Measurements from ENCODE around the gene SIPA1. TPM values are rescaled to one million over a fixed set of nuclear protein-coding genes. Genes with fewer than 3 reads are reported as not detected.
"Not testable (repeated sequence)": the region's sequence is repeated elsewhere in the genome, so short reads cannot be mapped to it uniquely, and the experiment has no call there.

SIPA1 gene
- total and polyA plus RNA-seq, 8 donors: 11.2 to 52.2 (median 22.1) TPM

DNA sequence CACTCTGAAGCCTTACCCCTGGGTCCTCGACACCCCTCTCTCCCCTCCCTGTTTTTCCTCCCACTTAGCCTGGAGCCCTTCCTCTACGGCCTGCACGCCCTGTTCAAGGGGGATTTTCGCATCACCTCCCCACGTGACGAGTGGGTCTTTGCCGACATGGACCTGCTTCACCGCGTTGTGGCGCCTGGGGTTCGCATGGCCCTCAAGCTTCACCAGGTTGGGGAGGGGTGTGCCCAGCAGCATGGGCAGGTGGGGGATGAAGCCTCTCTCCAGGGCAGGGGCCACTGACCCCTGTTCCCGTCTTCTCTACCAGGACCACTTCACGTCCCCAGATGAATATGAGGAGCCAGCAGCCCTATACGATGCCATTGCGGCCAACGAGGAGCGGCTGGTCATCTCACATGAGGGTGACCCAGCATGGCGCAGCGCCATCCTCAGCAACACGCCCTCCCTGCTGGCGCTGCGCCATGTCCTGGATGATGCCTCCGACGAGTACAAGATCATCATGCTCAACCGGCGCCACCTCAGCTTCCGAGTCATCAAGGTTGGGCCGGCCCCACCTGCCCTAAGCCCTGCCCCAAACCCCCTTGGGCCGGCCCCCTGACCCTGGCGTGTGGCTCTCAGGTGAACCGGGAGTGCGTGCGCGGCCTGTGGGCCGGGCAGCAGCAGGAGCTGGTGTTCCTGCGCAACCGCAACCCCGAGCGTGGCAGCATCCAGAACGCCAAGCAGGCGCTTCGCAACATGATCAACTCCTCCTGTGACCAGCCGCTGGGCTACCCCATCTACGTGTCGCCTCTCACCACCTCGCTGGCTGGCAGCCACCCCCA lies 2.8 kb upstream of the SIPA1 start:
- intact Hi-C loops (cut with DNase I): no loop called here
- ATAC-seq (no peak), DNase-seq (peak in 1 of 6 donors; percentile 53), FAIRE-seq (no peak)
- no peak overlapping the region for H3K4me3 ChIP-seq
- TF ChIP-seq, protein P1, sequence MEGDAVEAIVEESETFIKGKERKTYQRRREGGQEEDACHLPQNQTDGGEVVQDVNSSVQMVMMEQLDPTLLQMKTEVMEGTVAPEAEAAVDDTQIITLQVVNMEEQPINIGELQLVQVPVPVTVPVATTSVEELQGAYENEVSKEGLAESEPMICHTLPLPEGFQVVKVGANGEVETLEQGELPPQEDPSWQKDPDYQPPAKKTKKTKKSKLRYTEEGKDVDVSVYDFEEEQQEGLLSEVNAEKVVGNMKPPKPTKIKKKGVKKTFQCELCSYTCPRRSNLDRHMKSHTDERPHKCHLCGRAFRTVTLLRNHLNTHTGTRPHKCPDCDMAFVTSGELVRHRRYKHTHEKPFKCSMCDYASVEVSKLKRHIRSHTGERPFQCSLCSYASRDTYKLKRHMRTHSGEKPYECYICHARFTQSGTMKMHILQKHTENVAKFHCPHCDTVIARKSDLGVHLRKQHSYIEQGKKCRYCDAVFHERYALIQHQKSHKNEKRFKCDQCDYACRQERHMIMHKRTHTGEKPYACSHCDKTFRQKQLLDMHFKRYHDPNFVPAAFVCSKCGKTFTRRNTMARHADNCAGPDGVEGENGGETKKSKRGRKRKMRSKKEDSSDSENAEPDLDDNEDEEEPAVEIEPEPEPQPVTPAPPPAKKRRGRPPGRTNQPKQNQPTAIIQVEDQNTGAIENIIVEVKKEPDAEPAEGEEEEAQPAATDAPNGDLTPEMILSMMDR (IDR thresholded peaks at IDR 0.05): no peak
- peaks cover 3 to 31% (median 20%) of the 10 kb centered on the region in 3 donors for H3K36me3 ChIP-seq
- H3K4me1 ChIP-seq: peaks cover 8 to 9% (median 9%) of the 10 kb centered on the region in 3 donors
- H3K27me3 ChIP-seq: no peaks in the 10 kb centered on the region
- H3K27ac ChIP-seq: no peak overlapping the region
- WGBS, 2 donors: 95 to 96% methylated on average over 46 of the region's 46 CpGs
- H3K9me3 ChIP-seq: no peaks in the 10 kb centered on the region

DNA sequence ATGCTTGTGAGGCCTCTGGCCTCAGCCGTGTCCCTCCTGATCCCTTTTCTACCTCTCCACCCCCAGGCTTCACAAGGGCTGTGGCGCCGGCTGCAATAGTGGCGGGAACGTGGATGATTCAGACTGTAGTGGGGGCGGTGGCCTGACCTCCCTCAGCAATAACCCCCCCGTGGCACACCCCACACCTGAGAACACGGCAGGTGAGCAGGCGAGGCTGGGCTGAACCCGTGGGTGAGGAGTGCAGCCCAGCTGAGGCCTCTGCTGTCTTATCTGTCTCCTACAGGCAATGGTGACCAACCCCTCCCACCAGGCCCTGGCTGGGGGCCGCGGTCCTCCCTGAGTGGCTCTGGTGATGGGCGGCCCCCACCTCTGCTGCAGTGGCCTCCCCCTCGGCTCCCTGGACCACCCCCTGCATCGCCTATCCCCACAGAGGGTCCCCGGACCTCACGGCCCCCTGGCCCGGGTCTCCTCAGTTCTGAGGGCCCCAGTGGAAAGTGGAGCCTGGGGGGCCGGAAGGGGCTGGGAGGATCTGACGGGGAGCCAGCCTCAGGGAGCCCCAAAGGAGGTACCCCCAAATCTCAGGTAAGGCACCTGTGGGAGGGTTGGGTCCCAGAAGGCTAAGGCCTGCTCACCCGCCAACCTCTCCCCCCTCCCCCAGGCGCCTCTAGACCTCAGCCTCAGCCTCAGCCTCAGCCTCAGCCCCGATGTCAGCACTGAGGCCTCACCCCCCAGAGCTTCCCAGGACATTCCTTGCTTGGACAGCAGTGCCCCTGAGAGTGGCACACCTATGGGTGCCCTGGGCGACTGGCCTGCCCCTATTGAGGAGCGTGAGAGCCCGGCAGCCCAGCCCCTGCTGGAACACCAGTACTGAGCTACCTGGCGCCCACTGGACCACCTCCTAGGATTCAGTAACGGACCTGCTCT lies 1.5 kb upstream of the SIPA1 start:
- H3K4me3 ChIP-seq: no peak overlapping the region
- peak overlapping the region in 1 of 4 donors; percentile 69 for H3K27ac ChIP-seq
- FAIRE-seq (no peak), DNase-seq (peak in 1 of 6 donors; percentile 42), ATAC-seq (no peak)
- intact Hi-C loops (cut with DNase I): no loop called here
- TF ChIP-seq, protein P1 (IDR thresholded peaks at IDR 0.05): no peak
- 88 to 91% methylated on average over 27 to 28 of the region's 28 CpGs for WGBS, 2 donors
- H3K27me3 ChIP-seq: no peaks in the 10 kb centered on the region
- no peaks in the 10 kb centered on the region for H3K9me3 ChIP-seq
- peaks cover 8 to 9% (median 9%) of the 10 kb centered on the region in 3 donors for H3K4me1 ChIP-seq
- H3K36me3 ChIP-seq: peaks cover 3 to 31% (median 12%) of the 10 kb centered on the region in 3 donors

DNA sequence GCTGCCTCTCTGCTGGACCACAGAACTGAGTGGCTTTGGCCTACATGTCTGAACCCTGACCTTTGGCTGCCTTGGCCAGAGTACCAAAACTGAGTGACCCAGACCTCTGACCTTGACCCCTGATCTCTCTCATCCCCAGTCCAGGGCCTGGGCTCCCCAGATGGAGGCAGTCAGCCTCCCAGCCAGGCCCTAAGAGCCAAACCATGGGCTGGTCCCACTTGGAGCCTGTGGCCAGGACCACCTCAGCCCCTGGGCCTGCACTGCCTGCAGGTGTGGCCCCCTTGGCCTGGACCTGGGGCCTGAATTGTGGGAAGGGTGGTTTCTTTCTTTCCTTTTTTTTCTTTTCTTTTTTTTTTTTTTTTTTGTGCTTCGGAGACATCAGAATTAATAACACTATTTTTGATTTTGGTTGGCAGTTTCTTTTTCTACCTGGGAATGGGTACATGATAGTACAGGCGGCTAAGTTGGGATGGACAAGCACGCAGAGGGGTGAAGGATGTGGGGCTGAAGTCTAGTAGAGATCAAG lies 806 bp upstream of the SIPA1 start:
- H3K27me3 ChIP-seq: no peaks in the 10 kb centered on the region
- H3K27ac ChIP-seq: peak overlapping the region; percentile 42 to 69 (median 50)
- H3K36me3 ChIP-seq: peaks cover 3 to 31% (median 10%) of the 10 kb centered on the region in 3 donors
- no peak for FAIRE-seq
- intact Hi-C loops (cut with DNase I): no loop called here
- peak overlapping the region in 2 of 4 donors; percentile 72 to 83 for H3K4me3 ChIP-seq
- TF ChIP-seq, protein P1 (IDR thresholded peaks at IDR 0.05): no peak
- WGBS, 2 donors: 93 to 97% methylated on average over 3 of the region's 3 CpGs
- H3K9me3 ChIP-seq: no peaks in the 10 kb centered on the region
- ATAC-seq: no peak
- no peak for DNase-seq
- H3K4me1 ChIP-seq: peaks cover 8 to 9% (median 9%) of the 10 kb centered on the region in 3 donors

DNA sequence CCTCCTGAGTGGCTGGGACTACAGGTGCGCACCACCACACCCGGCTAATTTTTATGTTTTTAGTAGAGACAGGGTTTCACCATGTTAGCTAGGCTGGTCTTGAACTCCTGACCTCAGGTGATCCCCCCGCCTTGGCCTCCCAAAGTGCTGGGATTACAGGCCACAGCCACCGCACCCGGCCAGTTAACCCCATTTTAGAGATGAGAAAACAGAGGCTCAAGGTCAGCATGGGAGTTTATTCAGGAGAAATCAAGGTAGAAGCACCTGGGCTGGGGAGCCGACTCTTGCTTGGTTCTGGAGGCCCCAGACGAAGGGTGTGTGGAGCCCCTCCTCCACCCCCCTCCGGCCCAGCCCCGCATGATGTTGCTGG lies 1.3 kb downstream of the SIPA1 start:
- Histone ChIP-seq H3K27ac (peak overlapping the region in 1 of 4 donors; percentile 60), H3K4me3 (peak overlapping the region in 1 of 4 donors; percentile 83), H3K36me3 (peaks cover 3 to 27% (median 10%) of the 10 kb centered on the region in 3 donors)
- H3K9me3 ChIP-seq; H3K27me3 ChIP-seq; DNase-seq; intact Hi-C loops (cut with DNase I); FAIRE-seq; ATAC-seq; H3K4me1 ChIP-seq: not testable (repeated sequence)
- 93 to 94% methylated on average over 9 of the region's 9 CpGs for WGBS, 2 donors
